Astrocyte (in vitro differentiated cells and primary cell): ENCODE measurements around the gene KHDC3L.

ENCODE experiments used
- EZH2 ChIP-seq: IDR thresholded peaks from 2 replicates; pipeline ENCODE4 v1.6.1; 2012; ENCODE audit warnings: mild to moderate bottlenecking, low read length, inconsistent platforms; ENCODE audit not compliant: insufficient read depth
- TF ChIP-seq, protein P1 (sequence below): IDR thresholded peaks from 2 replicates; pipeline ENCODE4 v1.5.1; 2011; ENCODE audit warnings: low read depth, mild to moderate bottlenecking, inconsistent platforms, low read length, moderate library complexity; ENCODE audit not compliant: insufficient read depth

- TF ChIP-seq, protein P1, sequence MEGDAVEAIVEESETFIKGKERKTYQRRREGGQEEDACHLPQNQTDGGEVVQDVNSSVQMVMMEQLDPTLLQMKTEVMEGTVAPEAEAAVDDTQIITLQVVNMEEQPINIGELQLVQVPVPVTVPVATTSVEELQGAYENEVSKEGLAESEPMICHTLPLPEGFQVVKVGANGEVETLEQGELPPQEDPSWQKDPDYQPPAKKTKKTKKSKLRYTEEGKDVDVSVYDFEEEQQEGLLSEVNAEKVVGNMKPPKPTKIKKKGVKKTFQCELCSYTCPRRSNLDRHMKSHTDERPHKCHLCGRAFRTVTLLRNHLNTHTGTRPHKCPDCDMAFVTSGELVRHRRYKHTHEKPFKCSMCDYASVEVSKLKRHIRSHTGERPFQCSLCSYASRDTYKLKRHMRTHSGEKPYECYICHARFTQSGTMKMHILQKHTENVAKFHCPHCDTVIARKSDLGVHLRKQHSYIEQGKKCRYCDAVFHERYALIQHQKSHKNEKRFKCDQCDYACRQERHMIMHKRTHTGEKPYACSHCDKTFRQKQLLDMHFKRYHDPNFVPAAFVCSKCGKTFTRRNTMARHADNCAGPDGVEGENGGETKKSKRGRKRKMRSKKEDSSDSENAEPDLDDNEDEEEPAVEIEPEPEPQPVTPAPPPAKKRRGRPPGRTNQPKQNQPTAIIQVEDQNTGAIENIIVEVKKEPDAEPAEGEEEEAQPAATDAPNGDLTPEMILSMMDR = no peak
- no peak for TF ChIP-seq EZH2
Measured at GRCh38 chr6:73364121-73364520, 1.7 kb downstream of the KHDC3L start.
